Stomach (tissue), 4 donors: ENCODE measurements around the gene CLSTN2.

Source experiments
- CTCF ChIP-seq, 7 experiments: fragments of 450-650 bp in 4 of 7; fragments of 200-600 bp in 3 of 7; sonication (generic) in 3 of 7; IDR thresholded peaks; one replicate each; pipeline ENCODE4 v1.5.1; 2016 to 2019; ENCODE audit warnings: antibody characterized with exemption in 7 of 7, control low read depth in 2 of 7, mild to moderate bottlenecking in 1 of 7
- EP300 ChIP-seq: sonication (generic); formaldehyde crosslinking; IDR thresholded peaks from one replicate; pipeline ENCODE4 v1.6.1; 2017; ENCODE audit warnings: antibody characterized with exemption
- POLR2AphosphoS5 ChIP-seq, 3 donors: sonication (generic); formaldehyde crosslinking; IDR thresholded peaks; one replicate each; pipeline ENCODE4 v1.6.1; 2016; ENCODE audit warnings: antibody characterized with exemption in 3 of 3

DNA sequence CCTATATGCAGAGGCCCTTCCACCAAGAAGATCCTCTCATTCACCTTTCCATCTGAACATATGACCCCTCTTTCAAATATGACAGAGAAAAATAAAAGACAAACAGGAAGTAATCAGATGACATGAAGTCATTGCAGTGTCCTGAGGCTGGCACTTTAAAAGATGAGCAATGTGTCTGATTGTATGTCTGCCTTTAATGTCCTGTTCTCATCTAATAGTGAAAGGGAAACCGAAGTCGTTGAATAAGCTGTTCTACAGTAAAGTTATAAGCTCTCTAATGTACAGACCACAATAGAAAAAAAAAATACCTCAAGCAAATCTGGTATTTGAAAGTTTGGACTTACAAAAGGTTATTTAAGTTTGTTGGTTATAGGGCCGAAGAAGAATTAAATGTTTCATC is 243.0 kb downstream of the CLSTN2 start:
- TF ChIP-seq EP300, result no peak
- TF ChIP-seq POLR2AphosphoS5 (IDR thresholded peaks at IDR 0.05), result no peak
- TF ChIP-seq CTCF (IDR thresholded peaks at IDR 0.05), result no peak
